ENCODE measurements around the gene SKAP1.
A peak's percentile ranks its signal among the peaks of the same experiment; 100 is the strongest.
"Not testable (repeated sequence)": the region's sequence is repeated elsewhere in the genome, so short reads cannot be mapped to it uniquely, and the experiment has no call there.

Gene SKAP1

GRCh38 chr17:48429638-48430586, at the start of gene SKAP1:
Gene SKAP1 (minus strand): TSS chr17:48430214.
- no peak for DNase-seq (ENCODE audit: low spot score)

GRCh38 chr17:48479014-48479402, 49.0 kb upstream of the SKAP1 start:
- DNase-seq (ENCODE audit: low spot score), result no peak

GRCh38 chr17:48478224-48479013, 48.4 kb upstream of the SKAP1 start:
- DNase-seq (ENCODE audit: low spot score), result no peak

GRCh38 chr17:48477221-48477620, 47.2 kb upstream of the SKAP1 start:
- DNase-seq (ENCODE audit: low spot score), result no peak

GRCh38 chr17:48472411-48473281, 42.6 kb upstream of the SKAP1 start:
- DNase-seq (ENCODE audit: low spot score), result no peak

GRCh38 chr17:48471817-48472410, 41.9 kb upstream of the SKAP1 start:
- DNase-seq (ENCODE audit: low spot score), result no peak

- no peak for DNase-seq (ENCODE audit: low spot score)
Observed at GRCh38 chr17:48470388-48471034, 40.5 kb upstream of the SKAP1 start.

- DNase-seq (ENCODE audit: low spot score), result no peak
Observed at GRCh38 chr17:48469227-48469626, 39.2 kb upstream of the SKAP1 start.

- no peak for DNase-seq (ENCODE audit: low spot score)
Observed at GRCh38 chr17:48468299-48468698, 38.3 kb upstream of the SKAP1 start.

- no peak for DNase-seq (ENCODE audit: low spot score)
Observed at GRCh38 chr17:48465884-48466283, 35.9 kb upstream of the SKAP1 start.

- DNase-seq (ENCODE audit: low spot score), result no peak
Observed at GRCh38 chr17:48463526-48463925, 33.5 kb upstream of the SKAP1 start.

- no peak for DNase-seq (ENCODE audit: low spot score)
Observed at GRCh38 chr17:48462946-48463345, 32.9 kb upstream of the SKAP1 start.

GRCh38 chr17:48460052-48460451, 30.0 kb upstream of the SKAP1 start:
- no peak for DNase-seq (ENCODE audit: low spot score)

GRCh38 chr17:48459070-48459844, 29.2 kb upstream of the SKAP1 start:
- DNase-seq (ENCODE audit: low spot score), result no peak

GRCh38 chr17:48457080-48457836, 27.2 kb upstream of the SKAP1 start:
- DNase-seq (ENCODE audit: low spot score), result peak; percentile 85

GRCh38 chr17:48456589-48456988, 26.6 kb upstream of the SKAP1 start:
- peak; percentile 58 for DNase-seq (ENCODE audit: low spot score)

- DNase-seq (ENCODE audit: low spot score), result no peak
Observed at GRCh38 chr17:48455791-48456190, 25.8 kb upstream of the SKAP1 start.

GRCh38 chr17:48453447-48453846, 23.4 kb upstream of the SKAP1 start:
- DNase-seq (ENCODE audit: low spot score), result no peak

- no peak for DNase-seq (ENCODE audit: low spot score)
Observed at GRCh38 chr17:48451489-48451888, 21.5 kb upstream of the SKAP1 start.

- DNase-seq (ENCODE audit: low spot score), result not testable (repeated sequence)
Observed at GRCh38 chr17:48449335-48449734, 19.3 kb upstream of the SKAP1 start.
